Loucy (cell line): ENCODE measurements around the gene BANF2.

Source experiments
- H2AFZ ChIP-seq: fragments of 200-600 bp; sonication (generic); 2 replicates; pipeline ENCODE4 v1.6.0; 2016; ENCODE audit warnings: antibody characterized with exemption, mild to moderate bottlenecking, low read length, moderate library complexity
- H3F3A ChIP-seq: fragments of 200-600 bp; 2 replicates; pipeline ENCODE4 v1.6.0; 2016; ENCODE audit warnings: antibody characterized with exemption, low read depth, mild to moderate bottlenecking
- H3K27me3 ChIP-seq: fragments of 200-600 bp; sonication (generic); 2 replicates; pipeline ENCODE4 v1.6.1; 2014; ENCODE audit warnings: low read length, mild to moderate bottlenecking; ENCODE audit not compliant: insufficient read depth, poor library complexity, severe bottlenecking
- H3K36me3 ChIP-seq: fragments of 200-600 bp; sonication (generic); 2 replicates; pipeline ENCODE4 v1.6.1; 2016; ENCODE audit warnings: low read length; ENCODE audit not compliant: insufficient read depth
- H3K4me1 ChIP-seq: fragments of 200-600 bp; sonication (generic); 2 replicates; pipeline ENCODE4 v1.5.1; 2014; ENCODE audit warnings: low read length, mild to moderate bottlenecking; ENCODE audit not compliant: insufficient read depth, poor library complexity, severe bottlenecking
- H3K4me2 ChIP-seq: fragments of 200-600 bp; sonication (generic); 2 replicates; pipeline ENCODE4 v1.6.0; 2014; ENCODE audit warnings: antibody characterized with exemption, low read length, low read depth, mild to moderate bottlenecking; ENCODE audit not compliant: poor library complexity, severe bottlenecking
- H3K4me3 ChIP-seq: fragments of 200-600 bp; sonication (generic); 2 replicates; pipeline ENCODE4 v1.5.1; 2014; ENCODE audit warnings: low read length, mild to moderate bottlenecking, mixed read lengths; ENCODE audit not compliant: poor library complexity, severe bottlenecking
- H3K79me2 ChIP-seq: fragments of 200-600 bp; sonication (generic); 2 replicates; pipeline ENCODE4 v1.6.1; 2014; ENCODE audit warnings: low read length; ENCODE audit not compliant: insufficient read depth
- H3K9ac ChIP-seq: fragments of 200-600 bp; sonication (generic); 2 replicates; pipeline ENCODE4 v1.6.0; 2014; ENCODE audit warnings: mild to moderate bottlenecking, low read depth, low read length, moderate library complexity; ENCODE audit not compliant: poor library complexity, severe bottlenecking
- H3K9me2 ChIP-seq: fragments of 200-600 bp; sonication (generic); replicated peaks from 2 replicates; pipeline ENCODE4 v1.6.1; 2016; ENCODE audit warnings: low read depth, low read length, mixed read lengths
- H3K9me3 ChIP-seq: fragments of 200-600 bp; sonication (generic); 2 replicates; pipeline ENCODE4 v1.6.1; 2014; ENCODE audit warnings: mild to moderate bottlenecking, antibody characterized with exemption, low read length, low read depth; ENCODE audit not compliant: insufficient read depth
- H4K20me1 ChIP-seq: fragments of 200-600 bp; sonication (generic); 2 replicates; pipeline ENCODE4 v1.6.0; 2014; ENCODE audit warnings: antibody characterized with exemption, low read length, mild to moderate bottlenecking; ENCODE audit not compliant: insufficient read depth, poor library complexity, severe bottlenecking
- EZH2phosphoT487 ChIP-seq: fragments of 200-600 bp; IDR thresholded peaks from 2 replicates; pipeline ENCODE4 v1.6.1; 2018; ENCODE audit warnings: antibody characterized with exemption, mild to moderate bottlenecking, moderate library complexity, borderline replicate concordance
- TF ChIP-seq, protein P1 (sequence below): fragments of 200-600 bp; sonication (generic); conservative IDR thresholded peaks from 2 replicates; pipeline ENCODE4 v1.5.1; 2014; ENCODE audit warnings: mild to moderate bottlenecking, antibody characterized with exemption, low read length

BANF2 gene

GRCh38 chr20:17762873-17763557, 63.2 kb downstream of the BANF2 start:
- no peak overlapping the region for H2AFZ ChIP-seq
- H3K4me1 ChIP-seq, result no peaks in the 10 kb centered on the region
- H3F3A ChIP-seq, result no peaks in the 10 kb centered on the region
- no peaks in the 10 kb centered on the region for H3K27me3 ChIP-seq
- H3K9me3 ChIP-seq, result 0 out of 2 replicates have a peak, but pooled peaks cover 2% of the 10 kb centered on the region
- TF ChIP-seq, protein P1, sequence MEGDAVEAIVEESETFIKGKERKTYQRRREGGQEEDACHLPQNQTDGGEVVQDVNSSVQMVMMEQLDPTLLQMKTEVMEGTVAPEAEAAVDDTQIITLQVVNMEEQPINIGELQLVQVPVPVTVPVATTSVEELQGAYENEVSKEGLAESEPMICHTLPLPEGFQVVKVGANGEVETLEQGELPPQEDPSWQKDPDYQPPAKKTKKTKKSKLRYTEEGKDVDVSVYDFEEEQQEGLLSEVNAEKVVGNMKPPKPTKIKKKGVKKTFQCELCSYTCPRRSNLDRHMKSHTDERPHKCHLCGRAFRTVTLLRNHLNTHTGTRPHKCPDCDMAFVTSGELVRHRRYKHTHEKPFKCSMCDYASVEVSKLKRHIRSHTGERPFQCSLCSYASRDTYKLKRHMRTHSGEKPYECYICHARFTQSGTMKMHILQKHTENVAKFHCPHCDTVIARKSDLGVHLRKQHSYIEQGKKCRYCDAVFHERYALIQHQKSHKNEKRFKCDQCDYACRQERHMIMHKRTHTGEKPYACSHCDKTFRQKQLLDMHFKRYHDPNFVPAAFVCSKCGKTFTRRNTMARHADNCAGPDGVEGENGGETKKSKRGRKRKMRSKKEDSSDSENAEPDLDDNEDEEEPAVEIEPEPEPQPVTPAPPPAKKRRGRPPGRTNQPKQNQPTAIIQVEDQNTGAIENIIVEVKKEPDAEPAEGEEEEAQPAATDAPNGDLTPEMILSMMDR, result no peak
- no peak for TF ChIP-seq EZH2phosphoT487
- no peak overlapping the region for H3K9ac ChIP-seq
- no peak overlapping the region for H3K4me2 ChIP-seq
- H4K20me1 ChIP-seq, result no peaks in the 10 kb centered on the region
- H3K79me2 ChIP-seq, result no peaks in the 10 kb centered on the region
- no peaks in the 10 kb centered on the region for H3K36me3 ChIP-seq
- no peaks in the 10 kb centered on the region for H3K9me2 ChIP-seq
- H3K4me3 ChIP-seq, result no peak overlapping the region

GRCh38 chr20:17765017-17765416, 65.3 kb downstream of the BANF2 start:
- H3K79me2 ChIP-seq, result no peaks in the 10 kb centered on the region
- H2AFZ ChIP-seq, result no peak overlapping the region
- H3K4me1 ChIP-seq, result no peaks in the 10 kb centered on the region
- no peak overlapping the region for H3K9ac ChIP-seq
- no peaks in the 10 kb centered on the region for H3K9me2 ChIP-seq
- no peaks in the 10 kb centered on the region for H3K9me3 ChIP-seq
- no peak overlapping the region for H3K4me2 ChIP-seq
- no peaks in the 10 kb centered on the region for H4K20me1 ChIP-seq
- no peaks in the 10 kb centered on the region for H3K27me3 ChIP-seq
- no peak overlapping the region for H3K4me3 ChIP-seq
- TF ChIP-seq EZH2phosphoT487, result no peak
- TF ChIP-seq, protein P1, result no peak
- H3K36me3 ChIP-seq, result no peaks in the 10 kb centered on the region
- H3F3A ChIP-seq, result no peaks in the 10 kb centered on the region

DNA sequence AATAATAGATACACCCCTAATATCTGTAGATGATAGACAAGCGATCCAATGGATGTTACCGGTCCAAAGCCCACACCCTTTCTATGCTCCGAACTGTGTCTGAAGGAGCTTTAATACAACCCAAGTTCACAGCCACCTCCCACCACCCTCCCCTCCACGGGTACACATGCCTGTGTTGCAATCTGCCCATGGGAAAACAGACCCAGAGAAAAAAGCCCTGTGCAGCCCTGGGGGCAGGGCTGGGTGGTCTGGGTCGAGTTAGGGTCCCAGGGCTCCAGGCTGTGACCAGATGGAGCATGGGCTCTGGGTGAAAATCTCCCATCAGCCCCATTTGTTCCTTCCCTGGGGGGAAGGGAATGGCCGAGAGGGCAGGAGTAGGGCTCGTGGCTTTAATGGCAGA, 65.8 kb downstream of the BANF2 start:
- no peak overlapping the region for H3K4me3 ChIP-seq

More for the DNA sequence above, 65.8 kb downstream of the BANF2 start:
- no peak for TF ChIP-seq EZH2phosphoT487
- TF ChIP-seq, protein P1, result no peak
- H3K4me2 ChIP-seq, result no peak overlapping the region
- H3F3A ChIP-seq, result no peaks in the 10 kb centered on the region
- no peaks in the 10 kb centered on the region for H3K36me3 ChIP-seq
- no peak overlapping the region for H2AFZ ChIP-seq
- no peaks in the 10 kb centered on the region for H3K9me2 ChIP-seq
- H4K20me1 ChIP-seq, result no peaks in the 10 kb centered on the region
- no peaks in the 10 kb centered on the region for H3K27me3 ChIP-seq
- no peaks in the 10 kb centered on the region for H3K79me2 ChIP-seq
- H3K4me1 ChIP-seq, result no peaks in the 10 kb centered on the region
- no peaks in the 10 kb centered on the region for H3K9me3 ChIP-seq
- no peak overlapping the region for H3K9ac ChIP-seq
